ENCODE measurements around the gene UBR4. TPM values are rescaled to one million over a fixed set of nuclear protein-coding genes. Genes with fewer than 3 reads are reported as not detected.
A peak's percentile ranks its signal among the peaks of the same experiment; 100 is the strongest.
"Not testable (repeated sequence)": the region's sequence is repeated elsewhere in the genome, so short reads cannot be mapped to it uniquely, and the experiment has no call there.

UBR4 gene
- total and polyA plus RNA-seq, 4 experiments from 2014 or later = 3.8 to 154 (median 89.6) TPM

GRCh38 chr1:19180265-19180657 lies 29.8 kb downstream of the UBR4 start:
- intact Hi-C loops (cut with micrococcal nuclease); H3K27ac ChIP-seq (ENCODE audit: low read depth, low read length); H3K27me3 ChIP-seq (ENCODE audit: insufficient read depth, low read length); H3K27me3 Mint-ChIP-seq; H3K4me3 ChIP-seq (ENCODE audit: low read length in 2 of 2); H3K9me3 Mint-ChIP-seq; H3K9me3 ChIP-seq (ENCODE audit: control insufficient read depth in 1 of 2, low read length in 2 of 2); DNase-seq: not testable (repeated sequence)
- Mint-ChIP-seq H3K4me3 (peak overlapping the region in 5 of 8 donors; percentile 36 to 52 (median 49)), H3K27ac (peak overlapping the region in 6 of 7 donors; percentile 4 to 80 (median 68)), H3K4me1 (peaks cover 14 to 33% (median 25%) of the 10 kb centered on the region in 4 donors), H3K36me3 (peaks cover 51 to 76% of the 10 kb centered on the region in 2 donors)
- ChIA-PET POLR2A (ENCODE audit: partially characterized antibody) (interaction anchor here (1.3 kb wide), 2 partner anchors 31 to 106 kb away, joined by 4 to 5 read pairs; no protein-coding TSS in a partner anchor), CTCF (ENCODE audit: partially characterized antibody) (interaction anchor here (0.9 to 3.8 kb wide), 11 partner anchors 11 to 481 kb away, joined by 3 to 21 read pairs (median 4); no protein-coding TSS in a partner anchor)
- peaks cover 15% of the 10 kb centered on the region for H3K4me1 ChIP-seq (ENCODE audit: insufficient read depth, low read length)
- H3K36me3 ChIP-seq (ENCODE audit: insufficient read depth, low read length) = peaks cover 64% of the 10 kb centered on the region

- H3K4me1 Mint-ChIP-seq = peaks cover 14 to 33% (median 25%) of the 10 kb centered on the region in 4 donors
- Histone ChIP-seq H3K4me3 (ENCODE audit: low read length in 2 of 2) (no peak overlapping the region), H3K4me1 (ENCODE audit: insufficient read depth, low read length) (peaks cover 15% of the 10 kb centered on the region), H3K27ac (ENCODE audit: low read depth, low read length) (no peak overlapping the region), H3K27me3 (ENCODE audit: insufficient read depth, low read length) (no peaks in the 10 kb centered on the region), H3K36me3 (ENCODE audit: insufficient read depth, low read length) (peaks cover 64% of the 10 kb centered on the region), H3K9me3 (ENCODE audit: control insufficient read depth in 1 of 2, low read length in 2 of 2) (no peaks in the 10 kb centered on the region)
- ChIA-PET CTCF (ENCODE audit: partially characterized antibody) (interaction anchor here (1.1 to 3.8 kb wide), 12 partner anchors 10 to 478 kb away, joined by 3 to 21 read pairs (median 4); no protein-coding TSS in a partner anchor), POLR2A (ENCODE audit: partially characterized antibody) (interaction anchor here (0.9 to 1.3 kb wide), 3 partner anchors 20 to 105 kb away, joined by 3 to 5 read pairs (median 4); no protein-coding TSS in a partner anchor)
- intact Hi-C loops (cut with micrococcal nuclease) = loop anchor here (1.0 kb wide), 2 partner anchors 62 to 474 kb away; no protein-coding TSS in a partner anchor
- peak; percentile 23 to 55 (median 36) for DNase-seq
- no peaks in the 10 kb centered on the region for H3K9me3 Mint-ChIP-seq
- peak overlapping the region; percentile 4 to 88 (median 77) for H3K27ac Mint-ChIP-seq
- peak overlapping the region in 3 of 8 donors; percentile 34 to 49 (median 39) for H3K4me3 Mint-ChIP-seq
- peaks cover 50 to 76% of the 10 kb centered on the region in 2 donors for H3K36me3 Mint-ChIP-seq
- no peaks in the 10 kb centered on the region for H3K27me3 Mint-ChIP-seq
Observed at GRCh38 chr1:19179597-19180264, 30.3 kb downstream of the UBR4 start.

- Mint-ChIP-seq H3K36me3 (peaks cover 54 to 76% of the 10 kb centered on the region in 2 donors), H3K27ac (peak overlapping the region in 6 of 7 donors; percentile 2 to 84 (median 70))
- POLR2A ChIA-PET (ENCODE audit: partially characterized antibody) = interaction anchor here (0.9 to 1.2 kb wide), 3 partner anchors 8 to 482 kb away, joined by 3 read pairs; no protein-coding TSS in a partner anchor
Observed at GRCh38 chr1:19178734-19179398, 31.2 kb downstream of the UBR4 start.

GRCh38 chr1:19177811-19178210 lies 32.3 kb downstream of the UBR4 start:
- H3K36me3 ChIP-seq (ENCODE audit: insufficient read depth, low read length) = peaks cover 68% of the 10 kb centered on the region
- H3K4me1 Mint-ChIP-seq = peaks cover 14 to 33% (median 25%) of the 10 kb centered on the region in 4 donors
- H3K4me3 ChIP-seq (ENCODE audit: low read length in 2 of 2) = no peak overlapping the region
- H3K4me1 ChIP-seq (ENCODE audit: insufficient read depth, low read length) = peaks cover 15% of the 10 kb centered on the region
- no peak overlapping the region for H3K27ac Mint-ChIP-seq
- intact Hi-C loops (cut with micrococcal nuclease) = no loop called here
- peaks cover 61 to 78% of the 10 kb centered on the region in 2 donors for H3K36me3 Mint-ChIP-seq
- H3K4me3 Mint-ChIP-seq = no peak overlapping the region
- no peaks in the 10 kb centered on the region for H3K9me3 Mint-ChIP-seq
- H3K27me3 ChIP-seq (ENCODE audit: insufficient read depth, low read length) = no peaks in the 10 kb centered on the region
- ChIA-PET CTCF (ENCODE audit: partially characterized antibody) (interaction anchor here (1.1 to 3.8 kb wide), 5 partner anchors 8 to 474 kb away, joined by 3 to 21 read pairs (median 9); no protein-coding TSS in a partner anchor), POLR2A (ENCODE audit: partially characterized antibody) (interaction anchor here (1.1 to 1.2 kb wide), 2 partner anchors 9 to 483 kb away, joined by 3 read pairs; no protein-coding TSS in a partner anchor)
- H3K27me3 Mint-ChIP-seq = no peaks in the 10 kb centered on the region
- H3K27ac ChIP-seq (ENCODE audit: low read depth, low read length) = no peak overlapping the region
- H3K9me3 ChIP-seq (ENCODE audit: control insufficient read depth in 1 of 2, low read length in 2 of 2) = no peaks in the 10 kb centered on the region
- DNase-seq = no peak

More at GRCh38 chr1:19178734-19179398, 31.2 kb downstream of the UBR4 start:
- intact Hi-C loops (cut with micrococcal nuclease) = loop anchor here (1.0 kb wide), 2 partner anchors 62 to 474 kb away; no protein-coding TSS in a partner anchor
- Histone ChIP-seq H3K4me1 (ENCODE audit: insufficient read depth, low read length) (peaks cover 15% of the 10 kb centered on the region), H3K9me3 (ENCODE audit: control insufficient read depth in 1 of 2, low read length in 2 of 2) (no peaks in the 10 kb centered on the region), H3K27ac (ENCODE audit: low read depth, low read length) (no peak overlapping the region), H3K4me3 (ENCODE audit: low read length in 2 of 2) (no peak overlapping the region), H3K36me3 (ENCODE audit: insufficient read depth, low read length) (peaks cover 67% of the 10 kb centered on the region), H3K27me3 (ENCODE audit: insufficient read depth, low read length) (no peaks in the 10 kb centered on the region)
- Mint-ChIP-seq H3K9me3 (no peaks in the 10 kb centered on the region), H3K4me1 (peaks cover 14 to 33% (median 25%) of the 10 kb centered on the region in 4 donors), H3K27me3 (no peaks in the 10 kb centered on the region), H3K4me3 (no peak overlapping the region)
- CTCF ChIA-PET (ENCODE audit: partially characterized antibody) = interaction anchor here (1.1 to 3.8 kb wide), 12 partner anchors 9 to 478 kb away, joined by 3 to 21 read pairs (median 4); no protein-coding TSS in a partner anchor
- DNase-seq = no peak

GRCh38 chr1:19169642-19170041 lies 40.4 kb downstream of the UBR4 start:
- Histone ChIP-seq H3K36me3 (ENCODE audit: insufficient read depth, low read length) (peaks cover 90% of the 10 kb centered on the region), H3K27me3 (ENCODE audit: insufficient read depth, low read length) (no peaks in the 10 kb centered on the region), H3K27ac (ENCODE audit: low read depth, low read length) (no peak overlapping the region), H3K4me1 (ENCODE audit: insufficient read depth, low read length) (no peaks in the 10 kb centered on the region), H3K9me3 (ENCODE audit: control insufficient read depth in 1 of 2, low read length in 2 of 2) (no peaks in the 10 kb centered on the region), H3K4me3 (ENCODE audit: low read length in 2 of 2) (no peak overlapping the region)
- DNase-seq = no peak
- intact Hi-C loops (cut with micrococcal nuclease) = no loop called here
- ChIA-PET CTCF (ENCODE audit: partially characterized antibody) (interaction anchor here (1.0 to 1.1 kb wide), 3 partner anchors 9 to 261 kb away, joined by 3 to 5 read pairs (median 3); no protein-coding TSS in a partner anchor), POLR2A (ENCODE audit: partially characterized antibody) (interaction anchor here (1.1 kb wide), 1 partner anchor 39 kb away, joined by 3 read pairs; no protein-coding TSS in a partner anchor)
- Mint-ChIP-seq H3K4me3 (no peak overlapping the region), H3K4me1 (no peaks in the 10 kb centered on the region), H3K27ac (no peak overlapping the region), H3K36me3 (peaks cover 83 to 97% of the 10 kb centered on the region in 2 donors), H3K9me3 (no peaks in the 10 kb centered on the region), H3K27me3 (no peaks in the 10 kb centered on the region)

GRCh38 chr1:19167140-19167539 lies 42.9 kb downstream of the UBR4 start:
- H3K36me3 ChIP-seq (ENCODE audit: insufficient read depth, low read length) = peaks cover 95% of the 10 kb centered on the region
- Mint-ChIP-seq H3K27me3 (no peaks in the 10 kb centered on the region), H3K9me3 (no peaks in the 10 kb centered on the region), H3K36me3 (peaks cover 85 to 98% of the 10 kb centered on the region in 2 donors), H3K4me3 (no peak overlapping the region), H3K27ac (no peak overlapping the region), H3K4me1 (no peaks in the 10 kb centered on the region)
- ChIA-PET POLR2A (ENCODE audit: partially characterized antibody) (interaction anchor here (0.6 kb wide), 1 partner anchor 93 kb away, joined by 3 read pairs; no protein-coding TSS in a partner anchor), CTCF (ENCODE audit: partially characterized antibody) (interaction anchor here (0.8 to 2.4 kb wide), 2 partner anchors 12 to 32 kb away, joined by 3 to 12 read pairs; no protein-coding TSS in a partner anchor)
- H3K9me3 ChIP-seq (ENCODE audit: control insufficient read depth in 1 of 2, low read length in 2 of 2) = no peaks in the 10 kb centered on the region
- intact Hi-C loops (cut with micrococcal nuclease) = no loop called here
- no peak overlapping the region for H3K27ac ChIP-seq (ENCODE audit: low read depth, low read length)
- H3K4me3 ChIP-seq (ENCODE audit: low read length in 2 of 2) = no peak overlapping the region
- DNase-seq = no peak
- H3K27me3 ChIP-seq (ENCODE audit: insufficient read depth, low read length) = no peaks in the 10 kb centered on the region
- no peaks in the 10 kb centered on the region for H3K4me1 ChIP-seq (ENCODE audit: insufficient read depth, low read length)

Measured in CD4-positive, alpha-beta memory T cell (primary cell).